Measurements from ENCODE around the gene MATN3.

GRCh38 chr2:20061940-20062339 lies 49.5 kb upstream of the MATN3 start:
- TF ChIP-seq CTCF (IDR thresholded peaks at IDR 0.05) = no peak
- no peak for TF ChIP-seq POLR2A (IDR thresholded peaks at IDR 0.05)

Measured in testis (tissue), 2 donors.